Gastrocnemius medialis (tissue), 4 donors: ENCODE data around the gene BCL6B. TPM values are rescaled to one million over a fixed set of nuclear protein-coding genes. Genes with fewer than 3 reads are reported as not detected.

Experiments used
- ATAC-seq, 2 donors: fragments of 150-250 bp; one replicate each; pipeline ENCODE4 v1.9.1; 2016
- DNase-seq, 2 donors: peaks; one replicate each; pipeline ENCODE4 v3.0.0-alpha.2; 2019
- H3K27ac ChIP-seq, 4 donors: fragments of 200-600 bp; sonication (generic); 1 replicate in 1 of 4; 2 replicates in 3 of 4; pipeline ENCODE4 v1.5.1; 2016 to 2018; ENCODE audit warnings: mild to moderate bottlenecking in 2 of 4, moderate library complexity in 1 of 4
- H3K27me3 ChIP-seq, 3 donors: fragments of 200-600 bp; sonication (generic) in 2 of 3; 1 replicate in 1 of 3; 2 replicates in 2 of 3; pipeline versions ENCODE4 v1.5.1 to v1.6.0; 2016 to 2019; ENCODE audit warnings: mild to moderate bottlenecking in 1 of 3, moderate library complexity in 1 of 3
- H3K36me3 ChIP-seq, 2 donors: fragments of 200-600 bp; sonication (generic) in 1 of 2; one replicate each; pipeline ENCODE4 v1.5.1; 2017 to 2018
- H3K4me1 ChIP-seq, 2 donors: fragments of 200-600 bp; sonication (generic) in 1 of 2; one replicate each; pipeline ENCODE4 v1.5.1; 2016 to 2017; ENCODE audit warnings: mild to moderate bottlenecking in 2 of 2
- H3K4me3 ChIP-seq, 4 donors: fragments of 200-600 bp; sonication (generic) in 3 of 4; 1 replicate in 1 of 4; 2 replicates in 3 of 4; pipeline ENCODE4 v1.5.1; 2016 to 2019; ENCODE audit warnings: mild to moderate bottlenecking in 2 of 4
- H3K9me3 ChIP-seq, 3 donors: fragments of 200-600 bp; sonication (generic) in 2 of 3; 1 replicate in 1 of 3; 2 replicates in 2 of 3; pipeline ENCODE4 v1.5.1; 2016 to 2019
- CTCF ChIP-seq, 5 experiments: fragments of 450-650 bp in 3 of 5; fragments of 200-600 bp in 2 of 5; sonication (generic) in 2 of 5; IDR thresholded peaks in 4 of 5; conservative IDR thresholded peaks in 1 of 5; 1 replicate in 4 of 5; 2 replicates in 1 of 5; pipeline ENCODE4 v1.5.1; 2016 to 2019; ENCODE audit warnings: antibody characterized with exemption in 5 of 5, mild to moderate bottlenecking in 3 of 5, moderate library complexity in 3 of 5
- POLR2A ChIP-seq, 2 donors: fragments of 450-650 bp; IDR thresholded peaks; one replicate each; pipeline ENCODE4 v1.6.1; 2017; ENCODE audit warnings: antibody characterized with exemption in 2 of 2, mild to moderate bottlenecking in 2 of 2, moderate library complexity in 2 of 2
- in situ Hi-C, 4 donors: fragments of 200-750 bp; cut with MboI; loops; one replicate each; pipeline versions ENCODE4 v1.15.0 to v1.8.0; 2017; ENCODE audit warnings: low sequenced_read_pairs in 4 of 4
- intact Hi-C: fragments of 100-400 bp; cut with DNase I; formaldehyde crosslinking; loops from one replicate; pipeline ENCODE4 v1.15.1; 2023; ENCODE audit warnings: low total_unique reads
- total RNA-seq, 4 donors: library from RNA; depleted of rRNA; stranded (reverse); fragments of >200 nt; gene quantifications; one replicate each; pipeline versions ENCODE4 v1.1.0 to v1.2.3, GENCODE V29; 2016

Gene BCL6B
- total RNA-seq, 4 donors from 2014 or later, result 1.2 to 3.9 (median 2.1) TPM

GRCh38 chr17:6996256-6997011 is 26.4 kb upstream of the BCL6B start:
- TF ChIP-seq CTCF (IDR thresholded peaks at IDR 0.05 in 4 of 5, conservative IDR thresholded peaks at IDR 0.05 in 1 of 5) (no peak), POLR2A (IDR thresholded peaks at IDR 0.05) (no peak)
- ATAC-seq, result no peak
- peak overlapping the region in 3 of 4 donors; percentile 27 to 30 (median 29) for H3K4me3 ChIP-seq
- no peaks in the 10 kb centered on the region for H3K4me1 ChIP-seq
- H3K36me3 ChIP-seq, result peaks cover 0 to 21% of the 10 kb centered on the region in 2 donors
- peaks cover 0 to 15% (median 8%) of the 10 kb centered on the region in 3 donors for H3K27me3 ChIP-seq
- no peak for DNase-seq
- H3K27ac ChIP-seq, result no peak overlapping the region
- in situ Hi-C loops (no loop called here), intact Hi-C loops (no loop called here)
- no peaks in the 10 kb centered on the region for H3K9me3 ChIP-seq

- DNase-seq (no peak), ATAC-seq (no peak)
- Histone ChIP-seq H3K4me3 (no peak overlapping the region), H3K27me3 (peaks cover 0 to 15% (median 8%) of the 10 kb centered on the region in 3 donors), H3K9me3 (no peaks in the 10 kb centered on the region), H3K4me1 (no peaks in the 10 kb centered on the region), H3K27ac (no peak overlapping the region), H3K36me3 (peaks cover 0 to 28% of the 10 kb centered on the region in 2 donors)
- intact Hi-C loops, result no loop called here
- TF ChIP-seq POLR2A (IDR thresholded peaks at IDR 0.05) (no peak), CTCF (IDR thresholded peaks at IDR 0.05 in 4 of 5, conservative IDR thresholded peaks at IDR 0.05 in 1 of 5) (no peak)
- in situ Hi-C loops, result no loop called here
Observed at GRCh38 chr17:6997171-6997570, 25.7 kb upstream of the BCL6B start.

GRCh38 chr17:6998855-6999508 is 23.9 kb upstream of the BCL6B start:
- intact Hi-C loops (no loop called here), in situ Hi-C loops (no loop called here)
- Histone ChIP-seq H3K27ac (no peak overlapping the region), H3K4me3 (no peak overlapping the region), H3K9me3 (no peaks in the 10 kb centered on the region), H3K27me3 (peaks cover 0 to 15% (median 8%) of the 10 kb centered on the region in 3 donors), H3K36me3 (peaks cover 0 to 33% of the 10 kb centered on the region in 2 donors), H3K4me1 (no peaks in the 10 kb centered on the region)
- no peak for ATAC-seq
- DNase-seq, result no peak
- TF ChIP-seq CTCF (IDR thresholded peaks at IDR 0.05 in 4 of 5, conservative IDR thresholded peaks at IDR 0.05 in 1 of 5) (no peak), POLR2A (IDR thresholded peaks at IDR 0.05) (no peak)

GRCh38 chr17:7001318-7001961 is 21.4 kb upstream of the BCL6B start:
- in situ Hi-C loops, result loop anchor here (5.0 to 25.0 kb wide), 3 partner anchors 89 to 364 kb away; partner anchors contain the start of genes C17orf100 (in 3 of the 4), MED31 (in 3 of the 4), KIAA0753 (in 1 of the 4) and TXNDC17 (in 1 of the 4)
- intact Hi-C loops, result no loop called here
- no peak for ATAC-seq

More at GRCh38 chr17:7001318-7001961, 21.4 kb upstream of the BCL6B start:
- Histone ChIP-seq H3K36me3 (peaks cover 0 to 33% of the 10 kb centered on the region in 2 donors), H3K4me1 (no peaks in the 10 kb centered on the region), H3K4me3 (no peak overlapping the region), H3K27me3 (peaks cover 0 to 7% (median 2%) of the 10 kb centered on the region in 3 donors), H3K9me3 (no peaks in the 10 kb centered on the region), H3K27ac (no peak overlapping the region)
- DNase-seq, result no peak
- no peak for TF ChIP-seq POLR2A (IDR thresholded peaks at IDR 0.05)
- TF ChIP-seq CTCF (IDR thresholded peaks at IDR 0.05 in 4 of 5, conservative IDR thresholded peaks at IDR 0.05 in 1 of 5), result peak in 4 of 5 experiments; percentile 7 to 39 (median 20)
